Epithelial cell of umbilical artery (primary cell): ENCODE results near the gene ADPRH. TPM values are rescaled to one million over a fixed set of nuclear protein-coding genes. Genes with fewer than 3 reads are reported as not detected.

Experiments used
- total RNA-seq: library from RNA; depleted of rRNA; stranded (reverse); fragments of >200 nt; gene quantifications from 2 replicates; pipeline ENCODE4 v1.2.3, GENCODE V29; 2014

ADPRH gene
- total RNA-seq, result 5.2 and 7.1 TPM in 2 replicates

DNA sequence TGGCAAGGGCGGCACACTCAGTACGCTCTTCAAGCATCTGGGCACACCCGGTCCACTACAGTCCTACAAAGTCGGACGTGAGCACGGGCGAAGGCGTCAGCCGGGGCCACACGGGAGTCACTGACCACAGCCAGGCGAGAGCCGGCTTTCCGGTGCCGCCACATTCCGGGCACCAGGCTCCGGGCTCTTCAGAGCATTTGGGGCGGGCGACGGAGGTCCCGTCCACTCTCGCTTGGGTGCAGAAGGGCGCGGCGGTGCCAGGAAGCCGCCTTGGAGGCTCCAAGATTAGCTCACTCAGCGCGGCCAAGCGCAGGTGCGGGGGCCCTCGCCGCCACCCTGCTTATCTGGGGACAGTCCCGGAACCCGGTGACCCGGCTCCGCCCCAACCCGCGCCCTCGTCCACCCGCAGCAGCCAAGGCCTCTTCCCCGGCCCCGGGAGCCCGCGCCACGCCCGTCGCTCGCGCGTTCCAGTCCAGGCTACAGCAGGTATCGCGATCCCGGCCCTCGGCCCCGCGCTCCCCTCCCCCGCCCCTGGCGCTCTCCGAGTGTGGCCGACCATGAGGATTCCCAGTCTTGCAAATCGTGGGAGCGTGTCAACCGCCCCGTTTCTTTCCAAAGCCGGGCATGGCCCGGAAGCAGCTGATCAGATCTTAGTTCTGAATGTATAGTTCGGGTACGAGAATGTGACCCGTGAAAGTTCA lies at the start of gene ADPRH:
Gene ADPRH (plus strand): TSS at position 127 of the 701 bp plus-strand sequence. CDS start 2,678 bp downstream, outside the sequence.

GRCh38 chr3:119559441-119559963 lies 19.8 kb upstream of the ADPRH start, which contains the start of gene CD80:
Gene CD80, minus strand, starts transcription at chr3:119559614. Its CDS starts 1,886 bp downstream, at chr3:119557728.

DNA sequence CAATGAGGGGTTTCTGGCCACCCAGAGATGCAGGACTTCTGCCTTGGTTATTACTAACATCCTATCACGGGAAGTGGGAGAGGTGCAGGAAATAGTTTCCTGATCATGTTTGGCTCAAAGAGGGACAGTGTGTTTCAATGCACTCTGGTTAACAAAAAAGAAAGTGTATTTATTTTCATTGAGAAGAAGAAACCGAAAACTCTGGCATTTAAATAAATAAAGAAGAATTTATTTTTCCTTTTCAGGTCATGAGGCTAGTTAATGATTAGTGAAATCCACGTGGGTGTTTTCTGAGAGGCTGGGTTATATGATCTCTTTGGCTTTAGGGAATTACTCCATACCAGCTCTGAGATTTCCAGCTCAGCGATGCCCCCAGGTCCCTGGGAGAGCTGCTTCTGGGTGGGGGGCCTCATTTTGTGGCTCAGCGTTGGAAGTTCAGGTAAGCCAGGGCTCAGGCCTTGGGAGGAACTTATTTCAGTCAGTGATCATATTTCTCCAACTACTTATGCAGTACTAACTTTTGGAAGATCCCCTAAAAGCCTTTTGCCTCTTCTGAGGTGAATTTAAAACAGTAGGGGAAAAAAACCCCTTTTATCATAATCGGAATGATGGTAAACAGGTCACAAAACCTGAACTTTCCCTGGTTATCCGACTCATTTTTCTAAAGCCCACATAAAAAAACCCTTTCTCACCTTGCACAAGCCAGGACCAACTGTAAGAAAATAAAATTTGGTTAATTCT lies 18.4 kb downstream of the ADPRH start, which contains the start of gene PLA1A:
Gene PLA1A (plus strand): TSS at position 338 of the 741 bp plus-strand sequence. CDS start 29 bp downstream, at position 367.

Other genes with a start within 250 kb of the ADPRH start
- gene TMEM39A, start 115.9 kb upstream of the ADPRH start, total RNA-seq, result 26.6 and 59.7 TPM in 2 replicates
- gene POGLUT1, start 110.5 kb upstream of the ADPRH start, total RNA-seq, result 15.9 and 42.6 TPM in 2 replicates
- 57.3 and 57.5 TPM in 2 replicates for gene TIMMDC1, start 80.9 kb upstream of the ADPRH start, total RNA-seq
- not detected in 2 replicates for gene CD80, start 19.9 kb upstream of the ADPRH start, total RNA-seq
- 0.65 and 1.1 TPM in 2 replicates for gene PLA1A, start 18.4 kb downstream of the ADPRH start, total RNA-seq
- gene POPDC2, start 81.1 kb downstream of the ADPRH start, total RNA-seq, result 0.65 TPM in 1 of 2 replicates, not detected in the other
- 6.7 and 20.1 TPM in 2 replicates for gene COX17, start 97.9 kb downstream of the ADPRH start, total RNA-seq
- 0.65 and 0.76 TPM in 2 replicates for gene CFAP91, start 123.5 kb downstream of the ADPRH start, total RNA-seq
- gene NR1I2, start 202.6 kb downstream of the ADPRH start, total RNA-seq, result 0.15 TPM in 1 of 2 replicates, not detected in the other